Measurements from ENCODE around the gene SLC22A5. TPM values are rescaled to one million over a fixed set of nuclear protein-coding genes. Genes with fewer than 3 reads are reported as not detected.

SLC22A5 gene
- polyA plus RNA-seq, 2 of the 4 experiments (the other 2 are of a cell fraction) = 27.4 to 35.3 TPM

DNA sequence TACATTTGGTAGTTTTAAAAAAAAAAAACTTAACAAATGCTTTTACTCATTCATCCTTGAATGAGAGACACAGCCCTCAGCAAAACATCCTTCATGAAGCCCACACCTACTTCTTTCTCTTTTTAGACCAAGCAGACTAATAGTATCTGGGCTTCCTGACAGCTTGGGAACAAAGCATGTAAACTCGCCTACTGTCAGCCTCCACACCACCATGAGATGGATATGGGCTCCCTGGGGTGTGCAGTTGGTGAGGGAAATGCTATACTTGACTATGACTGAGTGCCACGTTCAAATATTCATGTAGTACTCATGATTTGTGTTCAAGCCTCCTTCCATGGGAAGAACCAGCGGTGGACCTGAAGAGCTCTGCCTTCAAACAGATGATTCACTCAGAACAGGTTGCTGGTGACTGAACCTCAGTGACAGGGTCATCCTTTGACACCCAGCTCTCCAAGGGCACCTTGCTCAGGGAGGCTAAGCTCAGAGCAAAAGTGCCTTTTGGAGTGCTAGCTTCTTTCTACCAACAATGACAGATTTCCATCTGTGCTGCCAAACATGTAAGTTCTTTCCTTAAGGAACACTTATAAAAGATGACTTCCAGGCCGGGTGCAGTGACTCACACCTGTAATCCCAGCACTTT lies 36.8 kb downstream of the SLC22A5 start:
- CTCF ChIA-PET = interaction anchor here (1.0 to 8.4 kb wide), 4 partner anchors 15 to 413 kb away, joined by 3 to 152 read pairs (median 4); no protein-coding TSS in a partner anchor
- peaks cover 9% of the 10 kb centered on the region for H3K4me1 ChIP-seq
- TF ChIP-seq ZC3H11A (IDR thresholded peaks at IDR 0.05) (no peak), CHD4 (IDR thresholded peaks at IDR 0.05; ENCODE audit: borderline replicate concordance) (no peak), HEYL (CRISPR knock-in tag; IDR thresholded peaks at IDR 0.05) (no peak), MAFK (IDR thresholded peaks at IDR 0.05; ENCODE audit: partially characterized antibody) (no peak), HOXB5 (CRISPR knock-in tag; IDR thresholded peaks at IDR 0.05) (no peak), POLR2AphosphoS2 (conservative IDR thresholded peaks at IDR 0.05; ENCODE audit: low read length) (no peak), MAZ (IDR thresholded peaks at IDR 0.05; ENCODE audit: borderline replicate concordance, low read depth, low read length) (no peak), TP53 (CRISPR knock-in tag; IDR thresholded peaks at IDR 0.05) (no peak), HDAC2 (IDR thresholded peaks at IDR 0.05) (no peak), SREBF2 (IDR thresholded peaks at IDR 0.05) (no peak), NPAS2 (CRISPR knock-in tag; IDR thresholded peaks at IDR 0.05; ENCODE audit: borderline replicate concordance) (no peak), MYC (IDR thresholded peaks at IDR 0.05; ENCODE audit: borderline replicate concordance, low read length) (no peak), E2F6 (IDR thresholded peaks at IDR 0.05; ENCODE audit: borderline replicate concordance, low read depth) (no peak), BHLHE40 (IDR thresholded peaks at IDR 0.05; ENCODE audit: low read depth, low read length) (no peak), EHMT2 (IDR thresholded peaks at IDR 0.05; ENCODE audit: low read depth) (no peak), MAX (IDR thresholded peaks at IDR 0.05) (no peak), ESRRA (IDR thresholded peaks at IDR 0.05; ENCODE audit: borderline replicate concordance, low read length) (no peak), RFX5 (IDR thresholded peaks at IDR 0.05) (no peak)
- TF ChIP-seq, protein P1, sequence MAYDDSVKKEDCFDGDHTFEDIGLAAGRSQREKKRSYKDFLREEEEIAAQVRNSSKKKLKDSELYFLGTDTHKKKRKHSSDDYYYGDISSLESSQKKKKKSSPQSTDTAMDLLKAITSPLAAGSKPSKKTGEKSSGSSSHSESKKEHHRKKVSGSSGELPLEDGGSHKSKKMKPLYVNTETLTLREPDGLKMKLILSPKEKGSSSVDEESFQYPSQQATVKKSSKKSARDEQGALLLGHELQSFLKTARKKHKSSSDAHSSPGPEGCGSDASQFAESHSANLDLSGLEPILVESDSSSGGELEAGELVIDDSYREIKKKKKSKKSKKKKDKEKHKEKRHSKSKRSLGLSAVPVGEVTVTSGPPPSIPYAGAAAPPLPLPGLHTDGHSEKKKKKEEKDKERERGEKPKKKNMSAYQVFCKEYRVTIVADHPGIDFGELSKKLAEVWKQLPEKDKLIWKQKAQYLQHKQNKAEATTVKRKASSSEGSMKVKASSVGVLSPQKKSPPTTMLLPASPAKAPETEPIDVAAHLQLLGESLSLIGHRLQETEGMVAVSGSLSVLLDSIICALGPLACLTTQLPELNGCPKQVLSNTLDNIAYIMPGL (CRISPR knock-in tag; IDR thresholded peaks at IDR 0.05; ENCODE audit: borderline replicate concordance) = no peak
- TF ChIP-seq, protein P2, sequence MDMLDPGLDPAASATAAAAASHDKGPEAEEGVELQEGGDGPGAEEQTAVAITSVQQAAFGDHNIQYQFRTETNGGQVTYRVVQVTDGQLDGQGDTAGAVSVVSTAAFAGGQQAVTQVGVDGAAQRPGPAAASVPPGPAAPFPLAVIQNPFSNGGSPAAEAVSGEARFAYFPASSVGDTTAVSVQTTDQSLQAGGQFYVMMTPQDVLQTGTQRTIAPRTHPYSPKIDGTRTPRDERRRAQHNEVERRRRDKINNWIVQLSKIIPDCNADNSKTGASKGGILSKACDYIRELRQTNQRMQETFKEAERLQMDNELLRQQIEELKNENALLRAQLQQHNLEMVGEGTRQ (IDR thresholded peaks at IDR 0.05) = no peak
- ATAC-seq = no peak
- no peak overlapping the region for H3K4me2 ChIP-seq
- H3K27ac ChIP-seq = no peak overlapping the region
- H3K9me3 ChIP-seq = no peaks in the 10 kb centered on the region
- DNase-seq (ENCODE audit: low read depth in 1 of 2, low spot score in 1 of 2) = no peak
- POLR2A ChIA-PET = no interaction called here
- WGBS (ENCODE audit: missing lambda C conversion rate) = 65% methylated on average over 4 of the region's 4 CpGs
- no peak for FAIRE-seq
- no peak overlapping the region for H3K4me3 ChIP-seq

GRCh38 chr5:132407970-132408369 lies 38.5 kb downstream of the SLC22A5 start:
- POLR2A ChIA-PET = no interaction called here
- Histone ChIP-seq H3K27ac (no peak overlapping the region), H3K9me3 (no peaks in the 10 kb centered on the region), H3K4me2 (no peak overlapping the region), H3K4me3 (no peak overlapping the region), H3K4me1 (peaks cover 15% of the 10 kb centered on the region)
- 89% methylated on average over 3 of the region's 3 CpGs for WGBS (ENCODE audit: missing lambda C conversion rate)
- ATAC-seq (no peak), DNase-seq (ENCODE audit: low read depth in 1 of 2, low spot score in 1 of 2) (no peak), FAIRE-seq (no peak)
- no peak for TF ChIP-seq MAZ (IDR thresholded peaks at IDR 0.05; ENCODE audit: borderline replicate concordance, low read depth, low read length)
- TF ChIP-seq, protein P3, sequence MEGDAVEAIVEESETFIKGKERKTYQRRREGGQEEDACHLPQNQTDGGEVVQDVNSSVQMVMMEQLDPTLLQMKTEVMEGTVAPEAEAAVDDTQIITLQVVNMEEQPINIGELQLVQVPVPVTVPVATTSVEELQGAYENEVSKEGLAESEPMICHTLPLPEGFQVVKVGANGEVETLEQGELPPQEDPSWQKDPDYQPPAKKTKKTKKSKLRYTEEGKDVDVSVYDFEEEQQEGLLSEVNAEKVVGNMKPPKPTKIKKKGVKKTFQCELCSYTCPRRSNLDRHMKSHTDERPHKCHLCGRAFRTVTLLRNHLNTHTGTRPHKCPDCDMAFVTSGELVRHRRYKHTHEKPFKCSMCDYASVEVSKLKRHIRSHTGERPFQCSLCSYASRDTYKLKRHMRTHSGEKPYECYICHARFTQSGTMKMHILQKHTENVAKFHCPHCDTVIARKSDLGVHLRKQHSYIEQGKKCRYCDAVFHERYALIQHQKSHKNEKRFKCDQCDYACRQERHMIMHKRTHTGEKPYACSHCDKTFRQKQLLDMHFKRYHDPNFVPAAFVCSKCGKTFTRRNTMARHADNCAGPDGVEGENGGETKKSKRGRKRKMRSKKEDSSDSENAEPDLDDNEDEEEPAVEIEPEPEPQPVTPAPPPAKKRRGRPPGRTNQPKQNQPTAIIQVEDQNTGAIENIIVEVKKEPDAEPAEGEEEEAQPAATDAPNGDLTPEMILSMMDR (IDR thresholded peaks at IDR 0.05) = no peak
- no peak for TF ChIP-seq HOXB5 (CRISPR knock-in tag; IDR thresholded peaks at IDR 0.05)
- TF ChIP-seq E2F6 (IDR thresholded peaks at IDR 0.05; ENCODE audit: borderline replicate concordance, low read depth) = no peak
- no peak for TF ChIP-seq RARB (CRISPR knock-in tag; IDR thresholded peaks at IDR 0.05)
- TF ChIP-seq RFX5 (IDR thresholded peaks at IDR 0.05) = no peak
- CTCF ChIA-PET = interaction anchor here (0.7 to 8.4 kb wide), 6 partner anchors 17 to 224 kb away, joined by 3 to 152 read pairs (median 4); partner anchors contain the start of gene IRF1
